GM18861 (cell line): Measurements from ENCODE around the gene ACP1.
A peak's percentile ranks its signal among the peaks of the same experiment; 100 is the strongest.

ENCODE experiments used
- ATAC-seq: cut with Tn5 transposase; IDR thresholded peaks from one replicate; pipeline ENCODE4 v1.9.1; 2021; ENCODE audit not compliant: unreplicated experiment

Gene ACP1

DNA sequence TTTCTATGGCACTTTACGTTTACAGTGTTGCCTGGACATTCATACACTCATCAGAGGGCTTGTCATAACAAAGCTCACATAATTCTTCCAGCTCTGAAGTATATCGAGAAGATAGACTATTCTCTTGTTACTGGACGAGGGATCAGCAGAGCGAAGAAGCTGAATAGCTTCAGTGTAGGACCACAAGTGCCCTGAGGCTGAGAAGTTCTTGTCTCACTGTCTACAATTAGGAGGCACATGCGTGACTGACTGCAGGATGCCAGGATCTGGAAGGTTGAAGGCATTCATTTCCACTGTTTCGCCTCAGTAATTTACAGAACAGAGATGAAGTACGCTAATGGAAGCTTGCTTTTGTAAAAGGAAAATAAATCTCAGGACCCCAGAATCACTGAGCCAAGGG lies 10.5 kb upstream of the ACP1 start:
- ATAC-seq = no peak

DNA sequence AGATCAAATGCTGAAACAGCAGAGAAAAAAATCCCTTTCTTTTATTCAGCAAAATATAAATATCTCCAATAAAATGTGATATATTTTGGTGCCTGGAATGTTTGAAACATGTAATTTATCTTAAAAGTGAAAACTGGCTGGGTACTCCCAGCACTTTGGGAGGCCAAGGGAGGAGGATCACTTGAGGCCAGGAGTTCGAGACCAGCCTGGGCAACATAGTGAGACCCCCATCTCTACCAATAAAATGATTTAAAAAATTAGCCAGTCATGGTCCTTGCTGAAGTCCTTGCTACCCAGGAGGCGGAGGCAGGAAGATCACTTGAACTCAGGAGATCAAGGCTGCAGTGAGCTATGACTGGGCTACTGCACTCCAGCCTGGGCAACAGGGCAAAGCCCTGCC lies 9.6 kb upstream of the ACP1 start:
- ATAC-seq = no peak

DNA sequence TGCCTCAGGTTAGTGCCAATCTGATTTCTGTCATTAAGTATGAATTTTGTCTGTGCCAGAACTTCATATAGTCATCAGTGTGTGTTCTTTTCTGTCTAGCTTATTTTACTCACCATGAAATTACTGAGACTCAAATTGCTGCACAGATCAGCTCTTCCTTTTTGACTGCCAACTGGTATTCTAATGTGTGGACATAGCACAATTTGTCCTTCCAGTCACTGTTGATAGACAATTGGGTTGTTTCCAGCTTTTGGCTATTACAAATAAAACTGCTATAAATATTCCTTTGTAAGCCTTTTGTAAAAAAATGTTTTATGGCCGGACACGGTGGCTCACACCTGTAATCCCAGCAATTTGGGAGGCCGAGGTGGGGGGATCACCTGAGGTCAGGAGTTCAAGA lies 8.7 kb upstream of the ACP1 start:
- no peak for ATAC-seq

DNA sequence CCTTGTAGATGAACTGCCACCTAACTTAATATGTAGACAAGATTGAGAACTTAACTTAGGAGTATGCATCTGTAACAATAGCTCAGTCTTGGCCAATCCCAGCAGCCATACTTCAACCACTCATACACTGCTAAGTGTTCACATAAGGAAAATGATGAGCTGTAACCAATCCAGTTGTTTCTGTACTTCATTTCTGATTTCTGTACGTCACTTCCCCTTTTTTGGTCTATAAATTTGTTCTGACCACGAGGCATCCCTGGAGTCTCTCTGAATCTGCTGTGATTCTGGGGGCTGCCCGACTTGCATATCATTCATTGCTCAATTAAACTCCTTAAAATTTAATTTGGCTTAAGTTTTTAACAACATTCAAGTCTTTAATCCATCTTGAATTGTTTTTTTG lies 7.3 kb upstream of the ACP1 start:
- ATAC-seq = no peak

DNA sequence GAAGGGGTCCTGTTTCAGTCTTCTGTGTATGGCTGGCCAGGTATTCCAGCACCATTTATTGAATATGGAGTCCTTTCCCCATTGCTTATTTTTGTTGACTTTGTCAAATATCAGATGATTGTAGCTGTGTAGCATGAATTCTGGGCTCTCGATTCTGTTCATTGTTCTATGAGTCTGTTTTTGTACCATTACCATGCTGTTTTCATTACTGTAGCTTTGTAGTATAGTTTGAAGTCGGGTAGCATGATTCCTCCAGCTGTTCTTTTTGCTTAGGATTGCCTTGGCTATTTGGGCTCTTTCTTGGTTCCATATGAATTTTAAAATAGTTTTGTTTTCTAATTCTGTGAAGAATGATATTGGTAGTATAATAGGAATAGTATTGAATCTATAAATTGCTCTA lies 6.9 kb upstream of the ACP1 start:
- no peak for ATAC-seq

DNA sequence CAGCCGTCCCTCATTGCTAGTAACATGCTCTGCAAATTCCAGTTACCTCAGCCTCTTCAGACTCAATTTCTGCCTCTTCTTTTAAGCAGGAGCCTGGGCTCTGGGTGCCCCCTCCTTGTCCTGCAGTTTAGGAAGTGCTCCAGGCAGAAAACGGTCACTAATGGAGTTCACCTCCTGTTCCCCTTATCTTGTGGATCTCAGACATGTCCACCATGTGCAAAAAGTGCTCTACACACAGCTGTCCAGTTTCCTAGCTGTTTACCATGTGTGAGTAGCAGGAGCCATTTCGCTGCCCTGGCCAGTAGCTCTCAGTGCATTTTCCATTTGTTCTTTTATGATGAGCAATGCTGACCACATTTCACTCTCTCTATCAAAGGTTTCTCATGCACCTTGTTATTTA lies 5.8 kb upstream of the ACP1 start:
- no peak for ATAC-seq

DNA sequence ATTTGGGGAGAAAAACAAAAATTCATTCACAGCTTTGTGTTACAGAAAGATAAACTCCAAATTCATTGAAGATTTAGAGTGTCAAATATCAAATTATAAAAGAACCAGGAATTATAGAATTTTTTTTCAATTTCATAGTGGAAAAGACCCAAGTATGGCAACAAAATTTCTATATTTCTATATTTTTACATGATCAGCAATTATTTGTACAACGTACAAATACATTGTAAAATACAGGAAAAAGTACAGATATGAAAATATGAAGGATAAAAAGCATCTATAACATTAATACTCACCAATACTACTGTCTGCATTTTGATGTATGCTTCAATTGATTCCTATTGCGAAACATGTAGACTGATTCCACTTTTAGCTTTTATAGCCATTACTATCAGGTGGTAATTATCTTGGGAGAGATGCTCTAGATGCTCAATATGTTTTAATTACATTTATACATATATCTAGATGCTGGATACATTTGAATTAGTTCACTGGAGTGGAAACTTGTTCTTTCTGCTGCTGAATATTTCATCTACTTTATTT lies 4.9 kb upstream of the ACP1 start:
- ATAC-seq = no peak

DNA sequence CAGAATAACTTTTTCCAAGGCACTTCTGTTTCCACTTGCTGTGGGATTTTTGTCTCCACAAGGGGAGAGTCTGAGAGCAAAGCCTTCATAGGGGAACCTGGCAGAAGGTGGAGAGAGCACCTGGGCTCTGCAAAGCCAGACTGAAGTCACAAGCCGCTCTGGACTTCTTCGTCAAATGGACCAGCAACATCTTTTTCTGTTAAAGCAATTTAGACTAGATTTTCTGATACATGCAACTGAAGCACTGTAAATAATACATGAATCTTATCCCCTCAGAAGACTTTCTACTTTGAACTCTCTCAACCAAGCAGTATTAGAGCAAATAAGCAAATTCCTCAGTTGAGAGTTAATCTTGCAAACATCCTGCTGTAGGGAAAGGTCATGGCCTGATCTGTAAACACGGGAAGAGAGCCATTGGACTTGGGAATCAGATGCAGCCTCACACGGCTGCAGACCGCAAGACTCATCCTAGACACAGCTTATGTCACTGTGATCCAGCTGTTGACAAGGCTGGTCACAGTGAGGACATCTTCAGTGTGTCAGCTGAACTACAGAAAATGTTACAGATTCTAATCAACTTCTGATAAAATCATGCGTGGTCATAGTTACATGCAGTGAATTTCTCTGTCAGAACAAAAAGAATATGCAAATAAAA lies 4.1 kb upstream of the ACP1 start:
- ATAC-seq = no peak

DNA sequence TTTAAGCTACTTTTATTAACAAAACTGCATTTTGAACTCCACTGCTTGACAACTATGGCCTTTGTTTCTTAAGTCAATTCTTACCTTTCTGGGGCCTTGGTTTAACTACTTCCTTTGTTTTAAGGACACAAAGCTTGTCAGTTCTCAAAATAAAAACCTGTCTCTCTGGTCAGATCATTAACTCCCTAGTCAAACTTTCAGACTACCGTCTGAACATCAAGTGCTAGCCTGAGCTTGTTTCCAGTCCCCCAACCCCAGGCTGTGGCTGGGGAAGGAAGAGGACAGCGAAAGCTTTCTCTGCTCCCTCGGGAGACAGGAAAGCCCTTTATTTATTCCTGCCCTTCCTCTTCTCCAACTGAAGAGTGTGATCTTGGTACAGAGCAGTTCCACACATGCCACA lies 2.6 kb upstream of the ACP1 start:
- no peak for ATAC-seq

DNA sequence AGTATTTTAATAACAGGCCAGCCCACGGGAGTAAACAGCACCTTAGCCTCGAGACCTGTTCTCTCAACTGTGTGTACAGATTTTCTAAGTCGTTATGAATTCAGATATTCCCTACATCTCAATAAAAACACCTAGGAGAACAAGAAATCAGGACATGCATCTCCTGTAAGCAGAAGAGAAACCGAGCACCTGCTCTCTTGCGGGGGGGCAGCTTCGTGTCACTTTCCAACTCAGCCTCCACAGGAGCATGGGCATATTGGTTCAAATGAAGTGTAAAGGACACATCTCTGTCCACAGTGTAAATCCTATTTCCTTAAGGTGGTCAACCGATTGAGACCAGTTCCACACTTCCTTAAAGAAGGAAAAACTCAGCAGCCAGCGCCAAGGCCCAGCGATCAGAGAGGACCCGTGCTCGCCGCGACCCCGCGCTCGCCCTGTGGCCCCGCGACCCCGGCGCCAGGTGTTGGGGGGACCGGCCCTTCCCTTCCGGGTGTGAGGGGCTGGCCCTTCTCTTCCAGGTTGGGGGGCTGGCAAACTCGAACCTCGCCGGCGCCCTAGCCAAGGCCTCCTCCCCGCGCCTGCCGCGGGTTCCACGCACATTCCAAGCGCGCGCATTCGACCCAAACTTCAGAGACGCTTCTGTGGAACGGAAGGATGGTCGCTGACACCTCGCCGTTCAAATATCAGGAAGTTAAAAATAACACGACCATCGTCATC lies 1.6 kb upstream of the ACP1 start:
- ATAC-seq = no peak

DNA sequence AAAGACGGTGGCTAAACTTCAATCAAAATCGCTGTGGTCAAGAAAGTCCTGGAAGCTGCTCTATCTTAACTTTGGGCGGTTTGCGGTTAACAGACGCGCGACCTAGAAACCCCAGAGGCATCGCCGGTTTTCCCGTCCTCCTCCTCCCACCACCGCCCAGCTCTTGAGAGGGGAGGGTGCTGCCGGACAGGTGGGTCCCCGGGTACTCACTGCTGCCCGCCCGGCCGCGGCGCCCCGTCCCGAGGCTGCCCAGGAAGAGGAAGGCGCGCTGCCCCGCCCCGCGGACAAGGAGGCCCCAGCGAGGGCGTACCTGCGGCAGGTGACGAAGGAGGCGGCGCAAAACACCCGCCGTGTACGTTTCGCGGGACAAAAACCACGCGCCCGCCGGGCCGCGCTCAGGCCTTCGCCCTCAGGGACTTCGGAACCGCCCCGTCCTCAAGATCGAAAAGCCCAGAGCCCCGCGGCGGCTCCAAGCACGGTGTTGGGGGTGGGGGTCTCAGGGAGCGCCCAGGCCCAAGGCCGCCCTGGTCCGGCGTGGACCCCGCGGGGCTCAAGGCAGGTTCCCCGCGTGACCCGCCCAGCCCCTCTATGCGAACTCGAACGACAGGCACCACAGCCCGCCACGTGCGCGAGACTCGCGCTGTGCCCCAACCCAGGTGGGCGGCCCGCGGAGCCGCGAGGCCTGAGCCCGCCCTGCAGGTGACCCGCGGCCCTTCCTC lies 814 bp upstream of the ACP1 start, which contains the start of gene SH3YL1:
Gene SH3YL1 (minus strand): TSS at position 259 of the 719 bp plus-strand sequence. CDS start 48 bp downstream, at position 211.
- ATAC-seq = no peak

DNA sequence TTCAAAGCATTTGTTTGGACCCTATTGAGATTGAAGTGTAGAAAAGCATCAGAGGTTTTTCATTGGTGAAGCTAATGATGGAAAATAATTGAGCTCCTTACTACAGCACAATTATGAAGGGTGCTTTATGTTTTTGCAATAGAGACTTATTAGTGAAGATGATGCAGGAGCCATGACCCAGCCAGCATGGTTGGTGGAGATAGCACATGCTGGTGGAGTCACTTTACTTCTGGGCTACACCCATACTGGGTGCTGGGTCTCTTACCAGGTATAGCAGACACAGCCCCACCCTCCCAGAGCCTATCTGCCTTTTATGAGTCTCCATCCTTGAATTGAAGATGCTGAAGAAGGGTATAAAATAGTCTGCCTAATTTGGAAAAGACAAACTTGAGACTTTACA lies 3.6 kb downstream of the ACP1 start:
- ATAC-seq = no peak

DNA sequence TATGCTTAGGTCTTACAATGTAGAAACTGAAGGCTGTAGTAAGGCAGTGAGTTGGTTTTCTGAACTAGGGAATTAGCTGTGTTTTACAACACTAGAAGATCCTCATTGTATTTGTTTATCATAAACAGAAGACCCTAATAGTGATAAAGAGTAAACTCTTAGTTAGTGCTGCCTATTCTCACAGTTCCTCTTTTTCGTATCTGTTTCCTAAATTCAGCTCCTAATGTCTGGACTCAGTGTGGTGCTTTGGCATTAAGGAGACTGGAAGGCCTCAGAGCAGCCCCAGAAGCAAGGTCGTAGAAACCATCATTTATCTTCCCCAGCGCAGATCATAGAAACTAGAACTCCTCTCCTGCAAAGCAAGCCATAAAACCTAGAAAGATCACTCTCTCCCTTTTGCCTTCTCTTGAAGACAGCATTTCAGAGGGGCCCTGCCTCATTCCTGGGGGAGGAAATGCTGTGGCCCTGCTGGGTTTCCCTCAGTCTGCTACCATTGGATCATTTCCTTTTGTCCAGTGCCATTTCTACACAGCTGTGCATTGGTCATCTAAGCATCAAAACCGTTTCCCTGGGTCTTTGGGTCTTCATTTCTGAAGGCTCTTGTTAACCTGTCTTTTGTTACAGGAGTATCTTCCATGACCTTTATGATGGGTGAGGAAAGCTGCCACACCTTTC lies 4.7 kb downstream of the ACP1 start:
- ATAC-seq = no peak

DNA sequence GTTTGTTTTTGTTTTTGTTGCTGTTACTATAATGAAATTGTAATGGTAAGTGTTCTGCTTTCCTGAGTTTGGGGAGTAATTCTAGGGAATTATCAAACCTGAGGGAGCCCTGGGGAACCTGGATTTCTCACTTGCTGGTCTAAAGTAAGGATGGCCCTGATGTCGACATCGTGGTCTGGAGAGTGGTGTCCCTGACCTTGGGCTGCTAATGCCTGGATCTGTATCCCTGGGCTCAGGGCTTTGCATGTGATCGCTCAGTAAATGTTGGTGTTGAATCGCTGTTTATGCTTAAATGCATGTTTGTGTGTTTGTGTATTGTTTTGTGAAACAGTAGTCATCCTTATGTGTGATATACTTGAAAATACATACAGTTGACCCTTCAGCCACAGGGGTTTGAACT lies 6.1 kb downstream of the ACP1 start:
- ATAC-seq = no peak

DNA sequence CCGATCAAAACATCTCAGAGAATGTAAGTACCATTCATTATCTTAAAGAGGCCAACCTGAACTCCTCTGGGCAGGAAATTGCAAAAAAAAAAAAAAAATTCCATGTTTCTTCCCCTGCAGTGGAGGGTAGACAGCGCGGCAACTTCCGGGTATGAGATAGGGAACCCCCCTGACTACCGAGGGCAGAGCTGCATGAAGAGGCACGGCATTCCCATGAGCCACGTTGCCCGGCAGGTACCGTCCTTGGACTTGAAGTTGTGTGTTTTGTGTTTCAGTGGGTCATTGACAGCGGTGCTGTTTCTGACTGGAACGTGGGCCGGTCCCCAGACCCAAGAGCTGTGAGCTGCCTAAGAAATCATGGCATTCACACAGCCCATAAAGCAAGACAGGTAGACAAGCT lies 7.2 kb downstream of the ACP1 start:
- ATAC-seq = no peak

DNA sequence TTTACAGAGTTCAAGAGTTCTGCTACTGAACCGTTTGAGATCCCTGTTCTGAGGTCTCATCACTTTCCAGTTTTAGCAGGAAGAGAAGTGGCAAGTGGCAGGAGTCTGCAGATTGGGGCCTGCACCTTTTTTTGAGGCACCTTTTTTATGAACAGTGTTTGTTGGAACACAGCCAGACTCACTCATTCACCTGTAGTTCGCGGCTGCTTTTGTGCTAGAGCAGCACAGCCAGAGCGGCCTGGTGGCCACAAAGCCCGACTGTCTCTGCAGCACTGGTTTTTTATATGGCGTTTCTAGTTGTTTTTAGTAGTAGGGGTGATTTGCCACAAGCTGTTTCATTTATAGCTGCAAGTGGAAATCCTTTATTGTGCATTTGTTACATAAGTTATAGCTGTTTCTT lies 8.6 kb downstream of the ACP1 start:
- ATAC-seq = no peak

DNA sequence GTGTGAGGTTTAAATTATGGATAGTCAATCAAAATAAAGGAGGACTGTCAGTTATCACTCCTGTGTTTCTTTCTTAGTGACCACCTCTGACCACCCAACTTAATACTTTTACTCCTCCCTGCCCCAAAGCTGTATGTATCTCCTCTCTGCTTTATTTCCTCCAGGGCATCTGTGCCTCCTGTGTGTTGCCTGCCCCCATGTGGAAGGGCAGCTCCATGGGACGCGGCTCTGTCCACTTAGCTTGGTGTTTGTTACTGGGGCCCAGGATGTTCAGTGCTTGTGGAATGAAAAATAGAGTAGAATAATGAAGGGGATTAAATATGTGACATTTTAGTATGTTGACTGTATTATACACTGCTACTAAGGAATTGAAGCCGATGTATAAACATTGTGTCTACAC lies 9.8 kb downstream of the ACP1 start:
- ATAC-seq = no peak

DNA sequence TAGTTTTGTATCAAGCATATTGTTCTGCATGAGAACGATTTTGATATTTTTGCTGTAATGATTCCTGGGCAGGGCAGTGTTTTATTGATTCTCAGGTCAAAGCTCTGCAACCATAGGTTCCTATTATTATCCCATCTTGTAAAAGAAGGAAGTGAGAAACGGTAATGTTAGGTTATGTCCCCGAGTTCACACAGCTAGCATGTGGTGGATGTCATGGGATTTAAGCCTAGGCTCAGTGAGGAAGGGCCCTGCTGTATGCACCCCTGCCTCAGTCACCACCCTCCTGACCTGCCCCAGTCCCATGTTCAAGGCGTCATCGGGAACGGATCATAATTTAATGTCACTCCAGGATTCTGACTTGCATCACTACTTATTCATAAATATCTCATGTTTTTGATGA lies 10.7 kb downstream of the ACP1 start:
- ATAC-seq = peak; percentile 94

DNA sequence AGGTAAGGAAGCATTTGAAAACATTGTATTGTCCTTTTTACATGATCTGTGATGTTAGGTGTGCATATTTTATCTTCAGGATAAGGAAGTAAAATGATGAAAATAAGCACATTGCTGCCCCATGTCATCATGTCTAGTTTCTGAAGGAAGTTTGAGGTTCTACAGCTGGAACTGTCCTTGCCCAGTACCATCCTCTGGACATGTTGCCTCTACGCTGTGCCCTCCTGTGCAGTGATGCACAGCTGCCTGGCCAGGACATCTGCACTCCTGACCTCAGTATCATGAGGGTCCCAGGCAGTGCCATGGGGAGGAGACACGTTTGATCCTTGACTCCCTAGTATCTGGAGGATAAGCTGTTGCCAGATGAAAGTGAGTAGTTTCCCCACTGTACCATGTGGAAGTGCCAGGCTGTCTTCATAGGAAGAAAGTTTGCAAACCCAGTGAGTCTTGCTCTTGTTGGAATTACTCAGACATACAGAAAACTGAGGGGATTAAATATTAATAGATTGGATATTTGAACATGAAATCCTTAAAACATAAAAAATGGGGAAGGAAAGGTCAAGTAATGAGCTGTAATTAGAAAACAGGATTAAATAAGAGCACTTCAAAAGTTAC lies 13.7 kb downstream of the ACP1 start:
- no peak for ATAC-seq

DNA sequence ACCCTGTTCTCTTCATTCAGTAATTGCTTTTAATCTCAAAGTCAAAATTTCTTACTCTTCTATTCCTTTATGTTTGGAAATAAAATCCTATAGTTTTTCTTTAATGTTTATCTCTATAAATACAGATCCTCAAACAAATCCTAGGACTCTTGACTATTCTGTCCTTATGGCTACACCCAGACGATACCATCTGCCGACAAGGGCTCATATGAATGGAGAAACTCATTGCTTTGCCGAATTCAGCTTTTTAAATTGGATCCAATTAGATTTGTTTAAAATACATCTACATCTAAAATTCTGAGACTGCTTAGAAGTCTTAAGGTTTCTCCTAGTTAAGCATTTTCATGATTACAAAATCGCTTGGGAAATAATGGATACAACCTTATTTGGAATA lies 14.2 kb downstream of the ACP1 start:
- no peak for ATAC-seq

DNA sequence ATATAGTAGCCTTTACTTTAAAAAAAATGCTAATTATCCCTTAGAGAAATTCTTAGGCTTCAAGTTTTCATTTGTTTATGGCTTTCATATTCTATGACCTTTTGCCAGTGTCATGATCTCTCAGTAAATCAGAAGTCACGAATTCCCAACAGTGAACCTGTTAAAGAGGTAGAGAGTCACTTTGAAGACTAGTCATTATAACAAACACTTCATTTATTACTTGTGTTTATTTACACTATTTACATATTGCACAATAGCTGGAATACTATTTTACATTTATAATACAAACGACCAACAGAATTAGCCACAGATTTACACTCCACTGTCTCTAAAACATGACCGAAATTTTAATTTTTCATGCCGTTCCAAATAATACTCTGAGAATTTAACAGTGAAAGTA lies 14.6 kb downstream of the ACP1 start:
- no peak for ATAC-seq
